Liver (tissue), 9 donors: Measurements from ENCODE around the gene SF1. TPM values are rescaled to one million over a fixed set of nuclear protein-coding genes. Genes with fewer than 3 reads are reported as not detected.

ENCODE experiments used
- DNase-seq: peaks from one replicate; pipeline ENCODE4 v3.0.0-alpha.2; 2017; ENCODE audit warnings: low spot score
- H3K27ac ChIP-seq, 2 donors: one replicate each; pipeline ENCODE4 v1.7.0; 2013; ENCODE audit warnings: inconsistent platforms in 2 of 2, low read length in 2 of 2, control low read depth in 1 of 2, low read depth in 1 of 2, mild to moderate bottlenecking in 1 of 2
- H3K27me3 ChIP-seq, 4 donors: one replicate each; pipeline versions ENCODE4 v1.6.1 to v1.7.0; 2013; ENCODE audit warnings: low read length in 3 of 4, inconsistent platforms in 1 of 4, mild to moderate bottlenecking in 1 of 4, moderate library complexity in 1 of 4; ENCODE audit not compliant: control insufficient read depth in 4 of 4, insufficient read depth in 4 of 4
- H3K36me3 ChIP-seq, 4 donors: one replicate each; pipeline versions ENCODE4 v1.6.1 to v1.7.0; 2013; ENCODE audit warnings: low read length in 3 of 4, mild to moderate bottlenecking in 3 of 4, low read depth in 1 of 4, moderate library complexity in 1 of 4; ENCODE audit not compliant: control insufficient read depth in 4 of 4, insufficient read depth in 3 of 4
- H3K4me1 ChIP-seq, 4 donors: one replicate each; pipeline versions ENCODE4 v1.6.1 to v1.7.0; 2013; ENCODE audit warnings: low read length in 3 of 4, mild to moderate bottlenecking in 3 of 4, moderate library complexity in 1 of 4; ENCODE audit not compliant: control insufficient read depth in 4 of 4, insufficient read depth in 4 of 4
- H3K4me3 ChIP-seq, 3 donors: one replicate each; pipeline versions ENCODE4 v1.6.1 to v1.7.0; 2013; ENCODE audit warnings: low read length in 3 of 3, control low read depth in 1 of 3, low read depth in 1 of 3, mild to moderate bottlenecking in 1 of 3
- H3K9ac ChIP-seq, 2 donors: one replicate each; pipeline ENCODE4 v1.7.0; 2013; ENCODE audit warnings: low read length in 2 of 2, mild to moderate bottlenecking in 2 of 2, moderate library complexity in 2 of 2, control low read depth in 1 of 2, low read depth in 1 of 2
- H3K9me3 ChIP-seq, 4 donors: one replicate each; pipeline versions ENCODE4 v1.6.1 to v1.7.0; 2013; ENCODE audit warnings: low read length in 3 of 4; ENCODE audit not compliant: control insufficient read depth in 4 of 4
- EGR1 ChIP-seq, 2 donors: IDR thresholded peaks; 2 replicates each; pipeline ENCODE4 v1.6.1; 2016 to 2018; ENCODE audit warnings: antibody characterized with exemption in 2 of 2, low read depth in 2 of 2
- FOXA1 ChIP-seq: IDR thresholded peaks from 2 replicates; pipeline ENCODE4 v1.6.1; 2016; ENCODE audit warnings: antibody characterized with exemption
- FOXA2 ChIP-seq: IDR thresholded peaks from 2 replicates; pipeline ENCODE4 v1.6.1; 2016; ENCODE audit warnings: antibody characterized with exemption
- GABPA ChIP-seq, 2 donors: IDR thresholded peaks in 1 of 2; conservative IDR thresholded peaks in 1 of 2; 2 replicates each; pipeline ENCODE4 v1.6.1; 2016; ENCODE audit warnings: antibody characterized with exemption in 2 of 2, mild to moderate bottlenecking in 1 of 2, moderate library complexity in 1 of 2
- HNF4A ChIP-seq, 2 donors: conservative IDR thresholded peaks; 2 replicates each; pipeline ENCODE4 v1.6.1; 2016; ENCODE audit warnings: antibody characterized with exemption in 2 of 2, mild to moderate bottlenecking in 2 of 2
- JUND ChIP-seq, 2 donors: IDR thresholded peaks; 2 replicates each; pipeline ENCODE4 v1.6.1; 2016; ENCODE audit warnings: antibody characterized with exemption in 2 of 2
- NR2F2 ChIP-seq: IDR thresholded peaks from 2 replicates; pipeline ENCODE4 v1.6.1; 2016; ENCODE audit warnings: antibody characterized with exemption
- RAD21 ChIP-seq, 2 donors: IDR thresholded peaks; 2 replicates each; pipeline ENCODE4 v1.6.1; 2016; ENCODE audit warnings: antibody characterized with exemption in 2 of 2, mild to moderate bottlenecking in 2 of 2
- RXRA ChIP-seq, 2 donors: IDR thresholded peaks; 2 replicates each; pipeline ENCODE4 v1.6.1; 2017 to 2018; ENCODE audit warnings: antibody characterized with exemption in 2 of 2, mild to moderate bottlenecking in 1 of 2
- SP1 ChIP-seq: IDR thresholded peaks from 2 replicates; pipeline ENCODE4 v1.6.1; 2018; ENCODE audit warnings: antibody characterized with exemption, mild to moderate bottlenecking
- TAF1 ChIP-seq: conservative IDR thresholded peaks from 2 replicates; pipeline ENCODE4 v1.6.1; 2016; ENCODE audit warnings: antibody characterized with exemption, mild to moderate bottlenecking
- YY1 ChIP-seq: IDR thresholded peaks from 2 replicates; pipeline ENCODE4 v1.6.1; 2016; ENCODE audit warnings: antibody characterized with exemption, mild to moderate bottlenecking
- WGBS: extraction: QIAGEN DNeasy Blood & Tissue Kit; methylation state at CpG from one replicate; pipeline ENCODE4 v1.1.7; 2013; 5-methylcytosine and 5-hydroxymethylcytosine counted together
- polyA plus RNA-seq, 2 donors: library from polyadenylated mRNA; stranded (reverse) in 1 of 2; unstranded in 1 of 2; fragments of 200-250 nt in 1 of 2; fragments of >200 nt in 1 of 2; fragmentation: Nextera tagmentation in 1 of 2; extraction: Ambion mirVana in 1 of 2; gene quantifications; one replicate each; pipeline versions ENCODE4 v1.2.1 to v1.2.3, GENCODE V29; 2013 to 2015
- total RNA-seq, 2 donors: library from RNA; depleted of rRNA; stranded (reverse); fragments of >200 nt; gene quantifications; one replicate each; pipeline ENCODE4 v1.2.3, GENCODE V29; 2014
- TF ChIP-seq, protein P1 (sequence below): IDR thresholded peaks from 2 replicates; pipeline ENCODE4 v1.6.1; 2016; ENCODE audit warnings: antibody characterized with exemption
- TF ChIP-seq, protein P2 (sequence below): IDR thresholded peaks from 2 replicates; pipeline ENCODE4 v1.6.1; 2016; ENCODE audit warnings: antibody characterized with exemption
- TF ChIP-seq, protein P3 (sequence below): fragments of 150-350 bp; IDR thresholded peaks from 2 replicates; pipeline ENCODE4 v1.5.1; 2017; ENCODE audit warnings: improper control_type of control experiment, low read depth, low read length; ENCODE audit not compliant: missing input control
- TF ChIP-seq, protein P4 (sequence below): IDR thresholded peaks from 2 replicates; pipeline ENCODE4 v1.6.1; 2016; ENCODE audit warnings: antibody characterized with exemption, mild to moderate bottlenecking
- TF ChIP-seq, protein P5 (sequence below): IDR thresholded peaks from 2 replicates; pipeline ENCODE4 v1.6.1; 2016; ENCODE audit warnings: antibody characterized with exemption
- donor health status: healthy.
- donor health status: healthy.
- donor health status: healthy.
- donor health status: healthy.
- donor health status: healthy.

The SF1 gene
- total and polyA plus RNA-seq, 4 donors = 44.9 to 135 (median 50.1) TPM

DNA sequence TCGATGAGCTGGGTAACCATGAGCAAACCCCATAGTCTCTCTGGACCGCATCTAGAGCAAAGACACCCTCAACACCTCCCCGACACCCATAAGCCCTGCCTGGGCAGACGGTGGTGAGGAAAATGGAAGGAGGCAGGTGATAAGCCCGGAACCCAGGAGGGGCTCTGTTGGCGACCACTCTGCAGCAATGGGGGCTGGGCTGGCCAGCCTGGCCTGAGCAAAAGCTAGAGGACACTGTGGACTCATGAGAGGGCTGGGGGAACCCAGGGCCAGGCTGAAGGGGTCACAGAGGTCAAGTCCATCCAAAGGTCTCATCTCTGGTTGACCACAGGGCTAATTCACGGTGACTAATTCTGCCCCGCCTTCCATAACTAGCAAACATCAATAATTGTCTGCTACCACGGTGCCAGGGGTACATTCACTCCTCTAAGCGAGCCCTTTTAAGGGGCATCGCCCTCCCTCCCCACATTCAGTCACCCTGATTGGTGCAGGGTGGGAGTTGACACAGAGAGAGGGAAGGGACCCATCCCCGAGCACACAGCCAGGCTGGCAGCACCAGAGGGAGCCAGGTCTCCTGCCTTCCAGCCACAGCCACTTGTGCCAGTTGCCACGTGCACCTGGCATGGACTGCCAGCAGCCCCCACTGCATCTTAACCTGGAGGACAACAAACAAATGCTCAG, 22.5 kb downstream of the SF1 start:
- Histone ChIP-seq H3K4me1 (no peaks in the 10 kb centered on the region), H3K27me3 (no peaks in the 10 kb centered on the region), H3K27ac (no peak overlapping the region), H3K36me3 (no peaks in the 10 kb centered on the region), H3K9ac (no peak overlapping the region), H3K4me3 (no peak overlapping the region), H3K9me3 (no peaks in the 10 kb centered on the region)
- DNase-seq = no peak
- 84% methylated on average over 13 of the region's 13 CpGs for WGBS
- TF ChIP-seq FOXA1 (no peak), TAF1 (no peak), JUND (IDR thresholded peaks at IDR 0.05) (no peak), RAD21 (IDR thresholded peaks at IDR 0.05) (no peak), EGR1 (IDR thresholded peaks at IDR 0.05; ENCODE audit: low read depth in 2 of 2) (no peak), SP1 (no peak), FOXA2 (no peak), RXRA (IDR thresholded peaks at IDR 0.05) (no peak), HNF4A (conservative IDR thresholded peaks at IDR 0.05) (no peak), NR2F2 (no peak), GABPA (IDR thresholded peaks at IDR 0.05 in 1 of 2, conservative IDR thresholded peaks at IDR 0.05 in 1 of 2) (no peak)
- TF ChIP-seq, protein P1, sequence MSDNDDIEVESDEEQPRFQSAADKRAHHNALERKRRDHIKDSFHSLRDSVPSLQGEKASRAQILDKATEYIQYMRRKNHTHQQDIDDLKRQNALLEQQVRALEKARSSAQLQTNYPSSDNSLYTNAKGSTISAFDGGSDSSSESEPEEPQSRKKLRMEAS = no peak
- TF ChIP-seq, protein P2, sequence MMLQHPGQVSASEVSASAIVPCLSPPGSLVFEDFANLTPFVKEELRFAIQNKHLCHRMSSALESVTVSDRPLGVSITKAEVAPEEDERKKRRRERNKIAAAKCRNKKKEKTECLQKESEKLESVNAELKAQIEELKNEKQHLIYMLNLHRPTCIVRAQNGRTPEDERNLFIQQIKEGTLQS = no peak
- TF ChIP-seq, protein P3, sequence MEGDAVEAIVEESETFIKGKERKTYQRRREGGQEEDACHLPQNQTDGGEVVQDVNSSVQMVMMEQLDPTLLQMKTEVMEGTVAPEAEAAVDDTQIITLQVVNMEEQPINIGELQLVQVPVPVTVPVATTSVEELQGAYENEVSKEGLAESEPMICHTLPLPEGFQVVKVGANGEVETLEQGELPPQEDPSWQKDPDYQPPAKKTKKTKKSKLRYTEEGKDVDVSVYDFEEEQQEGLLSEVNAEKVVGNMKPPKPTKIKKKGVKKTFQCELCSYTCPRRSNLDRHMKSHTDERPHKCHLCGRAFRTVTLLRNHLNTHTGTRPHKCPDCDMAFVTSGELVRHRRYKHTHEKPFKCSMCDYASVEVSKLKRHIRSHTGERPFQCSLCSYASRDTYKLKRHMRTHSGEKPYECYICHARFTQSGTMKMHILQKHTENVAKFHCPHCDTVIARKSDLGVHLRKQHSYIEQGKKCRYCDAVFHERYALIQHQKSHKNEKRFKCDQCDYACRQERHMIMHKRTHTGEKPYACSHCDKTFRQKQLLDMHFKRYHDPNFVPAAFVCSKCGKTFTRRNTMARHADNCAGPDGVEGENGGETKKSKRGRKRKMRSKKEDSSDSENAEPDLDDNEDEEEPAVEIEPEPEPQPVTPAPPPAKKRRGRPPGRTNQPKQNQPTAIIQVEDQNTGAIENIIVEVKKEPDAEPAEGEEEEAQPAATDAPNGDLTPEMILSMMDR = no peak
- TF ChIP-seq, protein P4, sequence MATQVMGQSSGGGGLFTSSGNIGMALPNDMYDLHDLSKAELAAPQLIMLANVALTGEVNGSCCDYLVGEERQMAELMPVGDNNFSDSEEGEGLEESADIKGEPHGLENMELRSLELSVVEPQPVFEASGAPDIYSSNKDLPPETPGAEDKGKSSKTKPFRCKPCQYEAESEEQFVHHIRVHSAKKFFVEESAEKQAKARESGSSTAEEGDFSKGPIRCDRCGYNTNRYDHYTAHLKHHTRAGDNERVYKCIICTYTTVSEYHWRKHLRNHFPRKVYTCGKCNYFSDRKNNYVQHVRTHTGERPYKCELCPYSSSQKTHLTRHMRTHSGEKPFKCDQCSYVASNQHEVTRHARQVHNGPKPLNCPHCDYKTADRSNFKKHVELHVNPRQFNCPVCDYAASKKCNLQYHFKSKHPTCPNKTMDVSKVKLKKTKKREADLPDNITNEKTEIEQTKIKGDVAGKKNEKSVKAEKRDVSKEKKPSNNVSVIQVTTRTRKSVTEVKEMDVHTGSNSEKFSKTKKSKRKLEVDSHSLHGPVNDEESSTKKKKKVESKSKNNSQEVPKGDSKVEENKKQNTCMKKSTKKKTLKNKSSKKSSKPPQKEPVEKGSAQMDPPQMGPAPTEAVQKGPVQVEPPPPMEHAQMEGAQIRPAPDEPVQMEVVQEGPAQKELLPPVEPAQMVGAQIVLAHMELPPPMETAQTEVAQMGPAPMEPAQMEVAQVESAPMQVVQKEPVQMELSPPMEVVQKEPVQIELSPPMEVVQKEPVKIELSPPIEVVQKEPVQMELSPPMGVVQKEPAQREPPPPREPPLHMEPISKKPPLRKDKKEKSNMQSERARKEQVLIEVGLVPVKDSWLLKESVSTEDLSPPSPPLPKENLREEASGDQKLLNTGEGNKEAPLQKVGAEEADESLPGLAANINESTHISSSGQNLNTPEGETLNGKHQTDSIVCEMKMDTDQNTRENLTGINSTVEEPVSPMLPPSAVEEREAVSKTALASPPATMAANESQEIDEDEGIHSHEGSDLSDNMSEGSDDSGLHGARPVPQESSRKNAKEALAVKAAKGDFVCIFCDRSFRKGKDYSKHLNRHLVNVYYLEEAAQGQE = no peak

DNA sequence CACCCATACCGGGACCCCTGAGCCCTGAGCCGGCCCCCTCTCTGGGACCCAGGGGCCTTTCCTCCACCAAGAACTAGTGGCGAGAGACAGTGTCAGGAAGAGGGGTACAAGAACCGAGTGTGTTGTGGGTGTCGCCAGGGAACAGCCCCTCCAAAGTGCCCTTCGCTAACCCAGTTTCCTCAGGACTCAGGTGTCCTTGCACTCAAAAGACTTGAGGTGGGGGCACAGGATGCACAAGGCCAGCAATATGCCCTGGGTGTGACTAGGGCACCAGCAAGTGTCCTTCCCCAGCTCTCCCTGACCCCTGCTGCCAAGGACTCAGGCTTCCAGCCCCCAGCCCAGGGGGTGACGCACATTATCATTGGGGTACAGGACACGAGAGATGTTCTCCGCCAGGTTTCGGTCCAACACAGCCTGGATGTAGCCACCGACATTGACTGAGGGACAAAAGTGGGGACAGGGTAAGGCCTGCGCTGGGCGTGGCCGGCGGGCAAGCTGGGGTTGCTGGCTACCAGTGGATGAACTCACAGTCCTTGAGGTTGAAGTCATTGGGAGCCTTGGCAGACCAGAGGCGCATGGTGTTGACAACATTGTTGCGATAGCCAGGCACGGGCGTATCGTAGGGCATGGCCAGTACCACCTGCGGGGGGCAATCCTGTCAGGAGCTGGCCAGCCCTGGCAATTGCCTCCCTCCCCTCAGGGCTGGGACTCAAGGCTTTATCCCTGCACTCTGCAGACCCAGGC, 23.3 kb downstream of the SF1 start:
- Histone ChIP-seq H3K9me3 (no peaks in the 10 kb centered on the region), H3K36me3 (no peaks in the 10 kb centered on the region), H3K27me3 (no peaks in the 10 kb centered on the region), H3K4me1 (no peaks in the 10 kb centered on the region), H3K9ac (no peak overlapping the region), H3K27ac (no peak overlapping the region), H3K4me3 (no peak overlapping the region)
- WGBS = 96% methylated on average over 21 of the region's 21 CpGs
- DNase-seq = no peak
- TF ChIP-seq YY1 (no peak), JUND (IDR thresholded peaks at IDR 0.05) (no peak), TAF1 (no peak), EGR1 (IDR thresholded peaks at IDR 0.05; ENCODE audit: low read depth in 2 of 2) (no peak), HNF4A (conservative IDR thresholded peaks at IDR 0.05) (no peak), SP1 (no peak), RAD21 (IDR thresholded peaks at IDR 0.05) (no peak), FOXA2 (no peak), RXRA (IDR thresholded peaks at IDR 0.05) (no peak)
- TF ChIP-seq, protein P5, sequence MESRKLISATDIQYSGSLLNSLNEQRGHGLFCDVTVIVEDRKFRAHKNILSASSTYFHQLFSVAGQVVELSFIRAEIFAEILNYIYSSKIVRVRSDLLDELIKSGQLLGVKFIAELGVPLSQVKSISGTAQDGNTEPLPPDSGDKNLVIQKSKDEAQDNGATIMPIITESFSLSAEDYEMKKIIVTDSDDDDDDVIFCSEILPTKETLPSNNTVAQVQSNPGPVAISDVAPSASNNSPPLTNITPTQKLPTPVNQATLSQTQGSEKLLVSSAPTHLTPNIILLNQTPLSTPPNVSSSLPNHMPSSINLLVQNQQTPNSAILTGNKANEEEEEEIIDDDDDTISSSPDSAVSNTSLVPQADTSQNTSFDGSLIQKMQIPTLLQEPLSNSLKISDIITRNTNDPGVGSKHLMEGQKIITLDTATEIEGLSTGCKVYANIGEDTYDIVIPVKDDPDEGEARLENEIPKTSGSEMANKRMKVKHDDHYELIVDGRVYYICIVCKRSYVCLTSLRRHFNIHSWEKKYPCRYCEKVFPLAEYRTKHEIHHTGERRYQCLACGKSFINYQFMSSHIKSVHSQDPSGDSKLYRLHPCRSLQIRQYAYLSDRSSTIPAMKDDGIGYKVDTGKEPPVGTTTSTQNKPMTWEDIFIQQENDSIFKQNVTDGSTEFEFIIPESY = no peak
- TF ChIP-seq, protein P3 = no peak
